HEK293T (cell line): ENCODE data around the gene CCDC141.

Experiments
- ARNT ChIP-seq: fragments of 450-650 bp; IDR thresholded peaks from 2 replicates; pipeline ENCODE4 v1.6.1; 2017; ENCODE audit warnings: mild to moderate bottlenecking
- FOXM1 ChIP-seq: fragments of 450-650 bp; IDR thresholded peaks from 2 replicates; pipeline ENCODE4 v1.6.1; 2017; ENCODE audit warnings: mild to moderate bottlenecking, borderline replicate concordance
- TF ChIP-seq, protein P1 (sequence below): fragments of 450-650 bp; IDR thresholded peaks from 2 replicates; pipeline ENCODE4 v1.6.1; 2016

DNA sequence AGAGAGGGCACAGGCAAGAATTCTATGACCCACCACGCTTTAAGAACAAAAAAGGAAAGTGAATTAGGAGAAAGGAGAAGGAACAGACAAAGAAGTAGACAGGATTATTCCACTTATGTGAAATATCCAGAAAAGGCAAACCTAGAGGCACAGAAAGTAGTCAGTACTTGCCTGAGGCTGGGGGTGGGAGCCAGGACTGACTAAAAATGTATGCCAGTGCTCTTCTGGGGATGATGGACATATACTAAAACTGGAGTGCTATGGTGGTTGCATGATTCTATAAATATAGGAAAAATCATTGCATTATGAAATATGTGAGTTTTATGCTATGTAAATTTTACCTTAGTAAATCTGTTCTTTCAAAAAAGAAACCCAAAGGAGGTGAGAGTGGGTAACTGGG is 168.9 kb downstream of the CCDC141 start:
- TF ChIP-seq ARNT: no peak
- TF ChIP-seq, protein P1, sequence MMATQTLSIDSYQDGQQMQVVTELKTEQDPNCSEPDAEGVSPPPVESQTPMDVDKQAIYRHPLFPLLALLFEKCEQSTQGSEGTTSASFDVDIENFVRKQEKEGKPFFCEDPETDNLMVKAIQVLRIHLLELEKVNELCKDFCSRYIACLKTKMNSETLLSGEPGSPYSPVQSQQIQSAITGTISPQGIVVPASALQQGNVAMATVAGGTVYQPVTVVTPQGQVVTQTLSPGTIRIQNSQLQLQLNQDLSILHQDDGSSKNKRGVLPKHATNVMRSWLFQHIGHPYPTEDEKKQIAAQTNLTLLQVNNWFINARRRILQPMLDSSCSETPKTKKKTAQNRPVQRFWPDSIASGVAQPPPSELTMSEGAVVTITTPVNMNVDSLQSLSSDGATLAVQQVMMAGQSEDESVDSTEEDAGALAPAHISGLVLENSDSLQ: no peak
- no peak for TF ChIP-seq FOXM1
